WTC11 (cell line): Measurements from ENCODE around the gene SNPH.

ENCODE experiments used
- CTCF ChIP-seq: fragments of 200-600 bp; IDR thresholded peaks from 2 replicates; pipeline ENCODE4 v1.8.0; 2022; ENCODE audit warnings: antibody characterized with exemption
- FOXK1 ChIP-seq: sonication (generic); formaldehyde crosslinking; IDR thresholded peaks from 2 replicates; pipeline ENCODE4 v1.8.0; 2022; ENCODE audit warnings: mild to moderate bottlenecking, moderate library complexity, missing genetic modification reagents
- MLX ChIP-seq: sonication (generic); formaldehyde crosslinking; IDR thresholded peaks from 2 replicates; pipeline ENCODE4 v1.8.1; 2023; ENCODE audit warnings: mild to moderate bottlenecking, missing genetic modification reagents, moderate library complexity
- ZNF425 ChIP-seq: fragments of 250-450 bp; sonication (Bioruptor Pico); conservative IDR thresholded peaks from 2 replicates; pipeline ENCODE4 v1.9.0; 2021; ENCODE audit warnings: mild to moderate bottlenecking

- TF ChIP-seq CTCF (no peak), MLX (CRISPR knock-in tag) (no peak), ZNF425 (no peak), FOXK1 (CRISPR knock-in tag) (no peak)
Observed at GRCh38 chr20:1334370-1334731, 68.3 kb downstream of the SNPH start.
